NCI-H128 (cell line): Measurements from ENCODE around the gene KRTAP16-1.

Experiments
- DNase-seq: peaks from one replicate; lab custom pipeline; 2025; ENCODE audit not compliant: unreplicated experiment; lab: John Stamatoyannopoulos, UW

The KRTAP16-1 gene

DNA sequence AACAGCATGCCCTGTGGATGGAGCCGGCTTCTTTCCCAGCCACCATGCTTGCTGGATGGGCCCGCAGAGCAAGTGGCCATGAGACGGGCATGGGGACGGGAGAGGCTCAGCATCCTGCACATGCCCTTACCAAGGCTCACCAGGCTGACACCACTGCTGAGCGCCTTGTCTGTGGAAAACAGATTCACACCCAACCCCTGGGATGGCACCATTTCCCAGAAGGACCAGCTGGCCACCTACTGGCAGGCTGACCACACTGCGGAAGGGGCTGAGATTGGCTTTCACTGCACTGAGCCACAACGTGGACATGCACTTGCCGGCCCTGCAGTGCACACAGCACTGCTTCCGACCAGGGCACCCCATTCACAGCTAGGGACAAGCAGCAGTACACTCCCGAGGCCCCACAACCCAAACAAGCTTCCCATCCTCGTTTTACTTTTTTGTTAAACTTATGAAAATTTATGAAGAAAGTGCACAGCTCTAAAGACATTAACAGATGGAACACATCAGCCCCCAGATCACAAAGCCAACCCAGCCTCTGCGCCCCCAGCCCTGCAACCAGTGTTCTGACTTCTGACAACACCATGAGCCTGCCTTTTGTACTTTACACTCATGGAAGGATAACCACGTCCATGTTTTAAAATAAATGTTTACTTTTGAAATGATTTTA lies 20.3 kb upstream of the KRTAP16-1 start:
- no peak for DNase-seq

DNA sequence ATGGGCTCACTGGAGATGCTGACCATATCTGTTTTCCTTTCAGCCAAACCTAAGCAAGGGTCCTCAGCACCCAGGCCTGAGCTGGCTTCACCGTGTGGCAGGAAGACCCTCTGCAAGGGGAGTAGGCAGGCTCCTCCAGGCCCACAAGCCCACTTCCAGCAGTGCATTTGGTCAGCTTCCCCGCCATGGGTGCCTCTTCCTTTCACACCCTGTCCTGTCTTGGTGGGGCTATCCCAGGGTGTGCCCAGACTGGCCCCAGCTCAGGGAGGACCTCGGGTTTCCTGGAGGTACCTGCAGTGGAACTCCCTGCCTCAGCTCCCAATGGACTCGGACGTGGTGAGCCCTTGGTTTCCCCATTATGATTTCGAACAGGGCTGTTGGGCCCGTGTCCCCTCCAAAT lies 19.1 kb upstream of the KRTAP16-1 start:
- no peak for DNase-seq

DNA sequence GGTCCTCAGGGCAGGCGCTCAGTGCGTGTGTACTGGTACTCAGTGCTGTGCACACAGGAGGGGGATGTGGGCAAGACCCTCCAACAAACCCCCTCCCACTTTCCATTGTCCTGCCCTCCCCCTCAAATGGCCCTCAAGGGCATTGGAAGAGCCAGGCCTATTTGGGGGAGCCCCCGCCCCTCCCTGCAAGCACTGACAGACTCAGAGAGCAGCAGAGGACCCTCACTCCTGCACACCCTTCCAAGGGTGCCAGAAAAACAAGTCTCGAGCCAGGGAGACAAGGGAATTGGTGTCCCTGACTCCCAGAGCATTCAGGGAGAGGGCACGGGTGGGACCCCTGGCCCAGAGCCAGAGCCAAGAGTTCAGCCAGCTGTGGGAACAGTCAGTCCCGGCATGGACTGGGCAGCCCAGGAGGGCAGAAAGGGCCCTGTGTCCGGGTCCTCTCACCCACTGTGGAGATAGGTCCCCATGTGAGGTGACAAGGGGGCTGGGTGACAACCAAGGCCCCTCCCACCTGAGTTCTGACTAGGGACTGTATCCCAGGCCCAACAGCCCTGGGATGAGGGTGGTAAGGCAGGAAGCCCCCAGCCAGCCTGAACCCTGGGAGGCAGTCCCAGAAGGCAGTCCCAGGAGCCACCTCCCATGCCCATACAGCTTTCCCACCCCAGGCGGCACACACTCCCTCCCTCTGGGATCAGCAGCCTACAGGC lies 18.5 kb upstream of the KRTAP16-1 start:
- DNase-seq: no peak

DNA sequence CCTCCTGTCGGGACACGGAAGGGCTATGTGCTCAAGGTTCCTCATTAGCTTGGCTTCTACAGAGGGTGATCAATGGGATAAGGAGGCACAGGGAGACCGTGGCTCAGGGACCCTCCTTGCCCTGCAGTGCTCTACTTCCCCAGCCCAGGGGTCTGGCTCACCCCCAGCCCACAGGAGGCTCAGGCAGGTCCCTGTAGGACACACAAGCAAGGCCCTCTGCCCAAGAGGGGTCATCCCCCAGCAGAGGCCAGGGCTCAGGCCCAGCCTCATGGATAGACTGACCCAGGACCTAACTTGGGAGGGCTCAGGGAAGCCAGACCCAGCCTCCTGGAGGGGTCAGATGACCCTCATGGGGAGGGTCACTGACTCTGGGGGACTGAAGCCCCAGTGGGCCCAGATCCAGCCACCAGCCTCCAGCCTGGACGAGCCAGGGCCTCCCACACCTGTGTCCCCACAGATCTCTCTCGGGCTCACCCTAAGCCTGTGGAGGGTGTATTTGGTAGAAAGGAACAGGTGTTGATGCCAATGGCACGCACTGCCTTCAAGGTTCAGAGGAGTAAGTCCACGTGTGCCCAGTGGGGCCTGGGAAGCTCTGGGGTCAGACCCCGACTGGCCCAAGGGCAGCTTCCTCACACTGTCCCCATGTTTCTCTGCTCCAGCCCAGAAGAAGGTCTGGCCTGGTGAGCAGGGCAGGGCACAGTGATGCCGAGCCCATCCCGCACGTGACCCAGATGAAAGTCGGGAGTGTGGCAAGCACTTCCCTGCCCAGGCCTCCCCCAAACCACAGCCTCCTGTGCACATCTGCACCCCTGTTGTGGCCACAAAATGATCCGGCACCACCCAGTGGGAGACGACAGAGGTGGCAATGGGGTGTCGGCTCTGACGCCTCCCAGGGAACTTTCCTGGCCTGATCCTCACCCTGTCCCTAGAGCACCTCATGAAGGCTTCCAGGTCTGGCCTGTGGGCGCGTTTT lies 17.4 kb upstream of the KRTAP16-1 start:
- DNase-seq: no peak

DNA sequence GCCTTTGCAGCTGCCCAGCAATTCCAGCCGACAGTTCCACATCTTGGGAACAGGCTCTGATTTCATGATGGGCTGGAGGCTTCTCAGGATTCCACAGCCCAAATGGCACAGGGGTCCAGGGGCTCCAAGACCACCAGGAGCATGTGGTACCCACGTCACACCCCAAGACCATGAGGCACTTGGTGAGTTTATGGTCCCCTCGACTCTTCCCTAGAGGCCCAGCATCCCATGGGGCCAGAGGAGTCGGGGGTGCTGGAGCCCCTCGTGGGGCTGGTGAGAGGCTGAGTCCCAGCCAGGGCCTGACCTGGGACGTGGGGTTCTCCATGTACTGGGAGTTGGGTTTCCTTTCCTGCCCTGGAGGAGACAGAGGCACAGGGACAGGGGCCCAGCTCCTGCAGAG lies 16.5 kb upstream of the KRTAP16-1 start:
- DNase-seq: no peak

DNA sequence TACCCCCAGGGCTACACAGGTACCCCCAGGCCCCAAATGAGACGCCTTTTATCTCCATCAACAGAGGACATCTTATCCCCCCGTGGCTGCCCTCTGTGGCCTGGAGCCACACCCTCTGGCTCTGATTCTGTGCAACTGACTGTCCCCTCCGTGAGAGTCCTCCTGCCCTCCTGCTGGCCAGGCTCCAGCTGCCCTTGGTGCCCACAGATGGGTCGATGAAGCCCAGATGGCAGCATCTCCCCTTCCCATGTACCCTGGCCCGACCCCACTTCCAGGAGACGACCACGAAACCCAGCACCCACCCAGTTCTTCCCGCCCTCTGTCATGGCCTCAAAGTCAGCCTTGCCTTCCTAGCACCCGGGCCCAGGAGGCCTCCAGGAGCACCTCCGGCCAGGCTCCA lies 16.0 kb upstream of the KRTAP16-1 start:
- DNase-seq: no peak

DNA sequence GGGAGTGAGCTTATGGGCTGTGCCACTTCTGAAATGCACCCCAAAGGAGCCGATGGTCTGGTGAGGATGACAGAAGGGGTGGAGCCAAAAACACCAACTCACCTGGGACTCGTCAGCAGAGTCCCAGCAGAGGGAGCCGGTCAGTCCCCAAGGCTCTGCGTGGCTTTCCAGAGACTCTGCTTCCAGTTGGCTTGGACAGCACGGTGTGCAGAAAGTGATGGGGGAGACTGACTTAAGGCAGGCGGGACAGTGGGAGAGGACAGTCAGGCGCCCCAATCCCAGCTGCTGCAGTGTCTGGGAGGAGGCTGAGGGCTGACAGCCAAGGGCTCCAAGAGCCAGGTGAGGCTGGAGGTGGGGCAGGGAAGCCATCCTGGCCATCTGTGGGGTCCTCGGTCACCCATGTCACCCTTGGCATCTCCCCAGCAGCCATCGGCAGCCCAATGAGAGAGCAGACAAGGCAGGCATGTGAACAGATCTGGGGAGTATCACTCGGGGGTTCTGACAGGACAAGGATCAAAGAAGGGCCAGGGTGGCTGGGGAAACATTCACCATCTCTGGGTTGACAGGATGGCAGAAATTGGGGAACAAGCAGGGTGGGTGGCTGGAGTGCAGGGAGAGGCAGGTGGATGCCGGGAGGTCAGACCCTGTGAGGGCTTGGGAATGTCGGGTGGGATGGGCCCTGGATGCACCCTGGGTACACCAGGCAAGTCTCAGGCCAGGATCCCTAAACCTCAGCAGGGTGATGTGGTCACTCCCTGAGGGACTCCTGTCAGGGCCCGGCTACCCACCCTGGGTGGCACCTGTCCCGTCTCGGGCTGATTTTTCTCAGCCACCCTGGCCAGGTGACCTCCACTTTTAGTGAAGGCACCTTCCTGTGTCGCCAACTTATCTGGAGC lies 15.3 kb upstream of the KRTAP16-1 start:
- DNase-seq: no peak

DNA sequence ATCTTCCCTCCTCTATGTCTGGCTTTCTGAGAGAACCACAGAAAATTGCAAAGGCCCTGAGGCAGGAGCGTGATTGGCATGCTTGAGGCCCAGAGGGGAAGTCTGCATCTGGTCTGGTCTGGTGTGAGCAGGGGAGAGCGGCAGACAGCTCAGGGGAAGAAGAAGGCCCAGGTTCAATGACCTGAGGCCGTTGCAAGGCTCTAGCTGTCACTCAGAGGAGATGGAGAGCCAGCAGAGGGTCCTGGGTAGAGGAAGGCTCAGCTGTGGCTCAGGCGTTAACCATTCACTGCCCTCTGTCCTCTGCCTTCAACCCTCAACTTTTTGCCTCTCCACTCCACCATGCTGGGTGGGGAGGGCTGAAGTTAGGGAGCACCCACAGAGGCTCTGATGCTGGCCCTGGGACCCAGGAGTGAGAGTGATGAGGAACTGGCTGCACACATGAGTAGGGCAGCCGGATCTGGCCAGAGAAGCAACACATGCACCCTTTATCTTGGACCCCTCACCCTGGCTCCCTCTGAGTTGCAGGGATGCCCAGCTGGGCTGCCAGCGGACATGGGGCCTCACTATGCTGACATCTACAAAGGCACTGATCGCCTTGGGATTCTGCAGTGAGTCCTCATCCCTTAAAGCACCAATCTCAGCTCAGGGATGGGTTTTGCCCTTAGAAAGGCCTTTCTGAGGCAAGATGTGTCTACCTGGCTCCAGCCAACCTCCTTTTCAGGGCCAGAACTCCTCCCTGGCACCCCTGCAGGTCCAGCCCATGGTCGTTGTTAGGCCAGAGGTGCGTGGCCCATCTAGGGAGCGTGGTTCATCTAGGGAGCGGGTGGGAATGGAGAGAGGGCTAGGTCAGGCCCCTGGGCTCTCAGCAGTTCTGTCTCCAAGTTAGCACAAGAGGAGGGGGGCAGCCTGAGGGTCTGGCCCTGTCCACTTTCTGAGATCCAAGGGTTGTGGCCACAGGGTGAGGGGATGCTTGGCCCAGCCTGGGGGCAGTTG lies 14.1 kb upstream of the KRTAP16-1 start:
- DNase-seq: no peak

DNA sequence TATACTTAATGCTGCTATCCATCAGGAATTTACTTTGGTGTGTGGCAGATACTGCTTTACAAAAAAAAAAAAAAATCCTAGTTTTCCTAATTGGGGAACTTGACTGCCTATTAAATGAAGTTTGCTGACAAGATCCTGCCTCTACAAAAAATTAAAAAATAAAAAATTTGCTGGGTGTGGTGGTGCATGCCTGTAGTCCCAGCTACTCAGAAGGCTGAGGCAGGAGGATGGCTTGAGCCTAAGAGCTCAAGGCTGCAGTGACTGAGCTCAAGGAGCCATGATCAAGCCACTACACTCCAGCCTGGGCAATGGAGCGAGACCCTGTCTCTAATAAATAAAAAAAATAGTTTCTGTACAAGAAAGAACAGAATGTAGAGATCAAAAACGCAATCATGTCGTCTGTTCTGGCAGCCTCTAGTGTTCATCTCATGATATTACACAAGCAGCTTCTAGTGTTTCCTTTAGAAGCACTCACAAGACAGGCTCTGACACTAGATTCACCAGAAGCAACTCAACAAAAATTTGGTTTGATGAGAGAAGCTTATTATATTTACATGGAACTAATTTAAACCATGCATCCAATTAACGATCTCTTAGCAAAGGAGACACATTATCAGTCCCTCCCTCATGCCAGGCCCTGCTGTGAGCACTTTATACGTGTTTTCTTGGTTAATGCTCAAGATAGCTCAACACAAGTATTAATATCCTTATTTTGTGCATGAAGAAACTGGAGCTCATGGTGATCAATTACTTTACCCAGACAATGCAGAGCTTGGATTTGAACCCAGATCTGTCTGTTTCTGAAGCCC lies 13.2 kb upstream of the KRTAP16-1 start:
- no peak for DNase-seq

DNA sequence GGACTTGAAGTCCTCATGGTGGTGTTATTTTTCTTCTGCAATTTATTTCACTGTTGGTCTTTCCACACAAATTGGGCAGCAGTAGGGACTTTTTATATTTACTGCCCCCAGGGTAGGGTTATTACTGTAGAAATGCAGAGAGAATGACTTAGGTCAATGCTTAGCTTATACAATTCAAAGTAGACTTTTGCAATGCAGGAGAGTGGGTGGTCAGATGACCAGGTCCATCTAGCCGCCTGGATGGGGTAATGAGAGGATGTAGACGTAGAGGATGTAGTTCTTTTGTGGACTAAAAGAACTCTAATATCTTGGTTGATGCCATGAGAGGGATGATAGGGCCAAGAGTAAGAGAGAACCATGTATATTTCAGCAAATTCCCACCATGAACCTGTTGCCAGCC lies 9.1 kb upstream of the KRTAP16-1 start:
- DNase-seq: no peak

DNA sequence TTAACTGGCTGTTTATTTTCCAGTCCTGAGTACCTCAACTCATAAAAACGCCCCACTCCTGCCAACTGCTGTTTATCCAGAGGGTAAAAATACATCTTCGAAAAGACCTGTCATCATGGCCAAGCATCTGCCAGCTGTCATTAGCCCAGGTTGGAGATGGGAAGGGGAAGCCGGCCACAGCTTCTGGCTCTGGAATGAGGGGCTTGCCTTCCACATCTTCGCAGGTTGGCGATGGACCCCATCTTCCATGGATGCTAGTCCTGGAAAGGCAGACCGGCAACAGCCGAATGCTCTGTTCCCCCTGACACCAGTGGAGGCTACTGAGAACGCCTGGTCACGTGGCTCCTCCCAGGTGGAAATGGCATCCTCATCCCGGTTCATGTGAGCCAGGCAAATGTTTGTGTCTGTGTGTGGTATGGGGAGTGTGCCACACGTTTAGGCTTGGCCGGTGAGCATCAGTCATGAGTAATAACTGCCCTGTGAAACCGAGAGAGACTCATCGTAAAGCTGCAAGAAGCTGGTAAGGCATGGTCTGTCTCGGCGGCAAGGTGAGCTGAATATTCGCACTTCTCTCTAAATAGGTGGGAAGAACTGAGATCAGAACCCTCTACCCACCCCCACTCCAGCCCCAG lies 6.8 kb upstream of the KRTAP16-1 start:
- no peak for DNase-seq

DNA sequence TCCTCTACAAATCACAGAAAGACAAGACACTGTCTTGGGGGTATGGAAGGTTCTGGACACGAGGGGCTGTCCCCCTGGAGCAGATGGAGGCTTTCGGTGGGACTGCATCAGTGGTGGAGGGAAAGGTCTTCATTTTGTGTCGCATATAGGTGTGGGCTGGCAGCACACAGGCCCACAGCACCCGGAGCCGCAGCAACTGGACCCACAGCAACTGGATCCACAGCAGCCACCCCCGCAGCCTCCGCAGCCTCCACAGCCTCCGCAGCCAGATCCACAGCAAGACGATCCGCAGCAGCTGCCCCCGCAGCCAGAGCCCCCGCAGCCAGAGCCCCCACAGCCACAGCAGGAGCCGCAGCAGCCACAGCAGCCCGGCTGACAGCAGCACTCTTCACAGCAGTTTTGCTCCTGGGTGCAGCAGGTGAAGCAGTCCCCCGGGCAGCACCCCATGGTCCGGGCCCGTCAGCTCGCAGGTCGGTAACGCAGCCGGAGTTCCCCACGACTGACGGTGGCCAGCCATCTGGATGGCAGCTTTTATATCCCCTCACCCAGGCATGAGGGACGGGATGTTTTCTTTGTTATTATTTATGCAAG lies 6.2 kb upstream of the KRTAP16-1 start, which contains the start of gene KRTAP17-1:
Gene KRTAP17-1 (minus strand): TSS at position 507 of the 591 bp plus-strand sequence. CDS start 60 bp downstream, at position 447.
- DNase-seq: no peak

DNA sequence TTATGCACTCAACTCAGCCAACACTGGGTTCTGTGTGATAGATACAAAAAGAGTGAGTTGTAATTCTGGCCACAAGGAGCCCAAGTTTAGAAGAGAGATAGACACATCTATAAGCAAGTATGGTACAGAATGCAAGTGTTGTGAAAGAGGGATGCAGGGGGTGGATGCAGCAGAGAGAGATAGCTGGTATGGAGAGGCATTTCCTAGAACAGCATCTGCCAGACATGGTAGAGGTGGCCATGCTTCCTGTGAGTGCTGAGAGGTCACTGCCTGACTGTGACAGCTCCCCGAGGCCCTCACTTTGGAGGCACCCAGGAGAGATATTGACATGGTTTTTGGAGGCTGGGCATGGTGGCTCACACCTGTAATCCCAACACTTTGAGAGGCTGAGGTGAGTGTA lies 2.0 kb upstream of the KRTAP16-1 start:
- no peak for DNase-seq

DNA sequence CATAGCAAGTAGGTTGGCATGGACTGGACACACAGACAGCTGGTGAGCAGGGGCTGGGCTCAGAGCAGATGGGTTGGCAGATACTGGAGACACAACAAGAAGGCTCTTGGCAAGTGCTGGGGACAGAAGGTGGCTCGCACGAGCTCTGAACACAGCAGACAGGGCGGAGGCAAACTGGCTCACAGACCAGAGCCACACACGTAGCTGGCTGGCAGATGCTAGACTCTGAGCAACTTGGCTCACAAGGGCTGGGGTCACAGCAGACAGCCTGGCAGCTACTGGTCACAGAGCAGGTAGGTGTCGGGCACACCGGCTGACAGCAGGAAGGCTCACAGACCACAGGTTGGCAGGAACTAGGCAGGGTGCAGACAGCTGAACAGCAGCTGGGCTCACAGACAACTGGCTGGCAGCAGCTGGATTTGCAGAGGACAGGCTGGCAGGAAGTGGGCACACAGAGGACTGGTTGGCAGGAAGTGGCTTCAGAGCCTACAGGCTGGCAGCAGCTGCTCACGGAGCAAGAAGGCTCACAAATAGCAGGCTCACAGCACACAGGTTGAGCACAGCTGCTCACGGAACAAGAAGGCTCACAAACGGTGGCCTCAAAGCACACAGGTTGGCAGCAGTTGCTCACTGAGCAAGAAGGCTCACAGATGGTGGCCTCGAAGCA lies 725 bp downstream of the KRTAP16-1 start:
- DNase-seq: no peak

DNA sequence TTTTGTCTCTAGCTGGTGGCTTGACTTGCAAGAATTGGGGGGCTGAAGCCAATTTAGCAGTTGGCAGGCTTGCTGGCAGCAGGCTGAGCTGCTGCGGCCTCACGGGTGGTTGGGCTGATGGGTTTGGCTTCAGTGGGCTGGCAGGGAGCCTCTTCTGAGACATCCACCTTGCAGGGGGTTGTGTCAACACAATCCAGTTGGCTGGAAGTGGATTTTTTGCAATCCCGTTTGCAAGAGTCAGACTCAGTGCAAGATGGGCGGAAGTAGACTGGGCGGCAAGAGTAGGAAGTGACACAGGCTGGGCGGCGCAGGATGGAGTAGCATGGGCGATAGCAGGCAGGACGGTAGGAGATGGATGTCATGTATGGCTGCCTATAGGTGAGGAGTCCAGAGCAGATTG lies 1.5 kb downstream of the KRTAP16-1 start:
- no peak for DNase-seq

DNA sequence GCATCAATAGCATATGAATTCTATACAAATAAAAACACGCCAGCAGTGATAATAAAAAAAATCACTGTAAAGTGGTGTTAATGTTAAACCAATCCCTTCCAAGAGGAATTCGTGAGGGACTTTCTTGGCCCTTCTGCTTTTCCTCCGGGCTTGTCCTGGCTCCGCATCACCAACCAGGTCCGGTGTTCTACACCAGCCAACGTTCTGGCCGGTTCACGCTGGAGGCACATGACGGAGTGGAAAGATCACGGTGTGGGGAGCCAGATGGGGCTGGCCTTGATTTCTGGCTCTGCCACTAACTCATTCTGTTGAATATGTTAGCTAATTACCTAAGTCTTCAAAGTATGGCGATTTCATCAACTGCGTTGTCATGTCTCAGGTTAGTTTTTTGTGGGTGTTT lies 5.0 kb downstream of the KRTAP16-1 start:
- no peak for DNase-seq

DNA sequence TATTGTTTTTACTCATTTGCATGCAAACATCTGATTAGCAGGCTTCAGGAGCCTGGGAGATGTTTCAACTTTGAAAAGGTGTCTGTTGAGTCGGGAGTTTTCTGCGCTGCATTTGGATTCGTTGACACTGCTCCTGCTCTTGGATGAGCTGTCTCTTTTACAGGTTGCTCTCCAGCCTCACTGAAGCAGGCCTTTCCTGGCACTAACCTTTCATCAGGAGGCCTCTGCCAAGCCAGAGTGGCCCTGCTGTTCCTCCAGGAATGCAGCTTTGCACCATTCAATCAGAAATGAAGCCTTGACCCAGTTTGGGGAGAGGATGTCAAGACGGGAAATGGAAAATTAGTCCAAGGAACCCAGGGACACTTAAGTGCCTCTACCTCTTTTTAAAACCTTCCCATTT lies 6.1 kb downstream of the KRTAP16-1 start:
- no peak for DNase-seq
